NCI-H748 treated with DMSO at 0.1 percent for 48 hours (cell line): ENCODE measurements around the gene CRYBA1.

Experiments
- DNase-seq: peaks from one replicate; lab custom pipeline; 2025; lab: John Stamatoyannopoulos, UW

Gene CRYBA1

GRCh38 chr17:29283496-29283895, 36.8 kb downstream of the CRYBA1 start:
- no peak for DNase-seq

DNA sequence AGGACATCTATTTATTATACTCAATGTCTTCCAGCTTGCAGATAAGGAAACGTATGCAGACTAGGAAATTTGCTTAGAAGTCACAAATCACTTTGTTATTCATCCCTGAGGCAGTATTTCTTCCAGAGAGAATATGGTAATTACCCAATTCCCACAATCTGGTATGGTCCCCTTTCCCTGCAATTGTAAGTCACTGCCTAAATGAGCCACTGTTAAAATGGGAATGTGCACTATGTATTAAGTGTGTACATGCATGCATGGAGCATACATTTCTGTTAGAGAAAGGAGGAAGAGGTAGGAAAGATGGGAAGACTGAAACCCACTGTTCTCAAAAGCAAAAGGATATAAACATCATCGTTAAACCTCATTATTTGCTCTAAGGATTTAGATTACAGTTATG, 37.3 kb downstream of the CRYBA1 start:
- no peak for DNase-seq

DNA sequence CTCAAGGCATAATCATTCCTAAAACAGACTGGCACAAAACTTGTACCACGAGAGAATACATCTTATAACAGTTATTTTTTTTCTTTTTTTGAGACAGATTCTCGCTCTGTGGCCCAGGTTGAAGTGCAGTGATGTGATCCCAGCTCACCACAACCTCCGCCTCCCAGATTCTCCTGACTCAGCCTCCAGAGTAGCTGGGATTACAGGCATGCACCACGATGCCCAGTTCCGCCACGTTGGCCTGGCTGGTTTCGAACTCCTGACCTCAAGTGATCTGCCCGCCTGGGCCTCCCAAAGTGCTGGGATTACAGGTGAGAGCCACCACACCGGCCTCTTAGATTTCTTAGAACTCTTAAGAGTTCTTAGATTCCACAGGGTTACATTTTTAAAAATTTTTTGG, 43.2 kb downstream of the CRYBA1 start:
- no peak for DNase-seq

- peak; percentile 74 for DNase-seq
Observed at GRCh38 chr17:29291163-29291752, 44.6 kb downstream of the CRYBA1 start.

- peak; percentile 51 for DNase-seq
Observed at GRCh38 chr17:29292071-29292991, 45.7 kb downstream of the CRYBA1 start.

GRCh38 chr17:29292992-29293889, 46.6 kb downstream of the CRYBA1 start:
- peak; percentile 35 for DNase-seq

GRCh38 chr17:29293890-29294579, 47.4 kb downstream of the CRYBA1 start, which contains the start of gene NUFIP2:
NUFIP2 (minus strand) TSS chr17:29294148; CDS start chr17:29294059, 89 bp downstream.
- peak; percentile 98 for DNase-seq

DNA sequence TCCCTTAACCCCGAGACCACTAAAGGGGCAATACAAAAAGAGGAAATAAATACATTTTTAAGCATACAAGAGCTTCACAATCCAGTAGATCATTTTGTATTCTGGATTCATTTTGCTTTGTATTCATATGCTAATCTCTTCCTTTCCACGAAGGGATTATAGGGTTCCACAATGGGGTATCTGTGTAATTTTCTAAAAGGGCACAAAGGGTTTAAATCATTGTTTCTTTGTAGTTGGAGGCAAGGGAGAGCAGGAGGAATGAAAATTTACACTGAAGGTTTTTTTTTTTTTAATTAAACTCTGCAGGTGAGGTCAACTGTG, 47.9 kb downstream of the CRYBA1 start:
- no peak for DNase-seq

DNA sequence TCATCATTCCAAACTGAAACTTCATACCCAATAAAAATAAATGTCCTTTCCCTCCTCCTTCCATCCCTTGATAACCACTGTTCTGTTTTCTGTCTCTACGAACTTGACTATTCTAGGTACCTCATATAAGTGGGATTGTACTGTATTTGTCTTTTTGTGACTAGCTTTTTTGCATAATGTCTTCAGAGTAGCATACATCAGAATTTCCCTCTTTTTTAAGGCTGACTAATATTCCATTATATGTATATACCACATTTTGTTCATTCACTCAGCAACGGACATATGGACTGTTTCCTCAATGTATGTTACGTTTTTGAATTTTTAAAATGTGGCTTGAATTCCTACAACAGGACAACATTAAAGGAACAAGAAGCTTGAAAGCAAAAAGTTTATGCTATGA, 48.8 kb downstream of the CRYBA1 start:
- no peak for DNase-seq

DNA sequence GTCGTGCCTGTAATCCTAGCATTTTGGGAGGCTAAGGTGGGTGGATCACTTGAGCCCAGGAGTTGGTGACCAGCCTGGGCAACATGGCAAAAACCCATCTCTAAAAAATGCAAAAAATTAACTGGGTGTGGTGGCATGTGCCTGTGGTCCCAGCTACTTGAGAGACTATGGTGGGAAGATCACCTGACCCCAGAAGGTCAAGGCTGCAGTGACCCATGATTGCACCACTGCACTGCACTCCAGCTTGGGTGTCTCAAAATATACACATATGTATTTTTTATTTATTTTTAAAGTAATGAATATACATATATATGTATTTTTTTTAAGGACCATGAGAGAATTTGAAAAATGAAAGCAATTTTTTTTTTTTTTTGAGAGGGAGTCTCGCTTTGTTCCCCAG, 52.4 kb downstream of the CRYBA1 start:
- DNase-seq, result no peak

DNA sequence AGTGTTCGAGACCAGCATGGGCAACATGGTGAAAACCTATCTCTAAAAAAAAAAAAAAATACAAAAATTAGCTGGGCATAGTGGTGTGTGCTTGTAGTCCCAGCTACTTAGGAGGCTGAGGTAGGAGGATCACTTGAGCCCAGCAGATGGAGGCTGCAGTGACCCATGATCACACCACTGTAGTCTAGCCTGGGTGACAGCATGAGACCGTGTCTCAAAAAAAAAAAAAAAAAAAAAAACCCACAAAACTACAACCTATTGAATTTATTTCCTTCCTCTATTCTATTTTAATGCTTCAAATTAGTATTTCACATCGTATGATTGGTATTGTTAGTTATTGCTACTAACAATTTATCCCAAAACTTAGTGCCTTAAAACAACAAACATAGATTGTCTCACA, 56.7 kb downstream of the CRYBA1 start:
- no peak for DNase-seq
